K562 (cell line): ENCODE data around the gene SZT2. TPM values are rescaled to one million over a fixed set of nuclear protein-coding genes. Genes with fewer than 3 reads are reported as not detected.

Experiments
- CREB1 ChIP-seq, 2 experiments: sonication (generic) in 1 of 2; formaldehyde crosslinking in 1 of 2; IDR thresholded peaks; 2 replicates each; pipeline versions ENCODE4 v1.6.1 to v1.8.0; 2012 to 2022; ENCODE audit warnings: inconsistent platforms in 1 of 2, mild to moderate bottlenecking in 1 of 2, missing genetic modification reagents in 1 of 2, moderate library complexity in 1 of 2
- EP400 ChIP-seq: fragments of 450-650 bp; IDR thresholded peaks from 2 replicates; pipeline ENCODE4 v1.6.1; 2017; ENCODE audit warnings: antibody characterized with exemption, mild to moderate bottlenecking, moderate library complexity
- MIER1 ChIP-seq: fragments of 450-650 bp; IDR thresholded peaks from 2 replicates; pipeline ENCODE4 v1.6.1; 2016; ENCODE audit warnings: antibody characterized with exemption, mild to moderate bottlenecking, low read depth
- POLR2H ChIP-seq: IDR thresholded peaks from 2 replicates; pipeline ENCODE4 v1.6.1; 2016; ENCODE audit warnings: missing genetic modification characterization, low read depth, mild to moderate bottlenecking, control low read depth, missing compliant biosample characterization, moderate library complexity
- SIN3A ChIP-seq, 2 experiments: fragments of 150-350 bp in 1 of 2; IDR thresholded peaks; 2 replicates each; pipeline ENCODE4 v1.6.1; 2011 to 2016; ENCODE audit warnings: borderline replicate concordance in 2 of 2, low read depth in 2 of 2, low read length in 2 of 2, mild to moderate bottlenecking in 2 of 2, moderate library complexity in 2 of 2; ENCODE audit not compliant: control insufficient read depth in 1 of 2
- TEAD1 ChIP-seq, 2 experiments: fragments of 450-650 bp in 1 of 2; sonication (generic) in 1 of 2; formaldehyde crosslinking; IDR thresholded peaks; 2 replicates each; pipeline versions ENCODE4 v1.4.0 to v1.8.0; 2020 to 2022; ENCODE audit warnings: mild to moderate bottlenecking in 2 of 2, missing genetic modification reagents in 1 of 2
- polyA plus RNA-seq, 8 experiments: library from polyadenylated mRNA; depleted of rRNA in 4 of 8; stranded (reverse) in 5 of 8; unstranded in 3 of 8; fragments of >200 nt; fragmentation: Nextera tagmentation in 2 of 8; fragmentation: Illumina TruSeq in 1 of 8; extraction: Ambion mirVana in 2 of 8; extraction: Trizol in 1 of 8; gene quantifications; 2 replicates each; pipeline versions ENCODE4 v1.2.1 to v1.2.3, GENCODE V29; 2011 to 2014; ENCODE audit warnings: inconsistent platforms in 1 of 8, missing spikeins in 1 of 8
- total RNA-seq, 7 experiments: library from RNA; depleted of rRNA in 6 of 7; stranded (reverse); fragments of >200 nt in 6 of 7; fragmentation: Illumina TruSeq in 2 of 7; extraction: Trizol in 2 of 7; gene quantifications; 2 replicates each; pipeline versions ENCODE4 v1.2.1 to v1.2.3, GENCODE V29; 2011 to 2021; ENCODE audit warnings: low replicate concordance in 1 of 7
- TF ChIP-seq, protein P1 (sequence below): sonication (generic); formaldehyde crosslinking; IDR thresholded peaks from 2 replicates; pipeline ENCODE4 v1.8.1; 2023; ENCODE audit warnings: missing genetic modification reagents, mild to moderate bottlenecking, borderline replicate concordance
- TF ChIP-seq, protein P2 (sequence below): fragments of 250-450 bp; sonication (Bioruptor Pico); IDR thresholded peaks from 2 replicates; pipeline ENCODE4 v1.8.0; 2021; ENCODE audit warnings: mild to moderate bottlenecking, moderate library complexity
- TF ChIP-seq, protein P3 (sequence below), 2 experiments: fragments of 450-650 bp; formaldehyde crosslinking in 1 of 2; IDR thresholded peaks; 2 replicates each; pipeline versions ENCODE4 v1.4.0 to v1.6.1; 2014 to 2020; ENCODE audit warnings: mild to moderate bottlenecking in 2 of 2, borderline replicate concordance in 1 of 2, low read depth in 1 of 2

SZT2 gene
- total and polyA plus RNA-seq, 9 of the 15 experiments (the other 6 are each of a cell fraction or from before 2014, with no cell fraction given), result 0.88 to 31.0 (median 12.8) TPM

DNA sequence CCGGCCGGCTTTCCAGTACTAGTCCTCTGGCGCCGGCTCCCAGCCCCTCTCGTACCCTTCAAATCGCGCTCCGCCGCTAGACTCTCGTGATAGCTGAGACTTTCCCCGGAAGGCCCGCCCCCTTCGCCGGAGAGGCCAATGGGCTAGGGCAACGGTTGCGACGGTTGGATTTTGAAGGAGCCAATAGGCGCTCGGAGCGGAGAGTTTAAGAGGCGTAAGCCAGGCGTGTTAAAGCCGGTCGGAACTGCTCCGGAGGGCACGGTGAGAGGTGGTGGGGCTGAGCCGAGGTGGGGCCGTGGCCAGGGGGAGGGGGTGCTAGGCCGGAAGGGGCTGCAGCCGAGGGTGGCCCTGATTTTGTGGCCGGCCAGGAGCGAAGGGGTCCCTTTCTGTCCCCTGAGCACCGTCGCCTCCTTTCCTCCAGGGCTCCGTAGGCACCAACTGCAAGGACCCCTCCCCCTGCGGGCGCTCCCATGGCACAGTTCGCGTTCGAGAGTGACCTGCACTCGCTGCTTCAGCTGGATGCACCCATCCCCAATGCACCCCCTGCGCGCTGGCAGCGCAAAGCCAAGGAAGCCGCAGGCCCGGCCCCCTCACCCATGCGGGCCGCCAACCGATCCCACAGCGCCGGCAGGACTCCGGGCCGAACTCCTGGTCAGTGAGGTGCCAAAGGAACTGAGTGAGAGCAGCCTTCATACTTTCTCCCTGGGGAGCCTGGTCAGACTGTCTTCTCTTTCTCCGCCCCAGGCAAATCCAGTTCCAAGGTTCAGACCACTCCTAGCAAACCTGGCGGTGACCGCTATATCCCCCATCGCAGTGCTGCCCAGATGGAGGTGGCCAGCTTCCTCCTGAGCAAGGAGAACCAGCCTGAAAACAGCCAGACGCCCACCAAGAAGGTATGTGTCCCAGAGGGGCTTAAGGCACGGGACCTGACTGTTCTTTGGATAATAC lies 30.7 kb upstream of the SZT2 start, which contains the start of gene CDC20 (continued):
- TF ChIP-seq, protein P1, sequence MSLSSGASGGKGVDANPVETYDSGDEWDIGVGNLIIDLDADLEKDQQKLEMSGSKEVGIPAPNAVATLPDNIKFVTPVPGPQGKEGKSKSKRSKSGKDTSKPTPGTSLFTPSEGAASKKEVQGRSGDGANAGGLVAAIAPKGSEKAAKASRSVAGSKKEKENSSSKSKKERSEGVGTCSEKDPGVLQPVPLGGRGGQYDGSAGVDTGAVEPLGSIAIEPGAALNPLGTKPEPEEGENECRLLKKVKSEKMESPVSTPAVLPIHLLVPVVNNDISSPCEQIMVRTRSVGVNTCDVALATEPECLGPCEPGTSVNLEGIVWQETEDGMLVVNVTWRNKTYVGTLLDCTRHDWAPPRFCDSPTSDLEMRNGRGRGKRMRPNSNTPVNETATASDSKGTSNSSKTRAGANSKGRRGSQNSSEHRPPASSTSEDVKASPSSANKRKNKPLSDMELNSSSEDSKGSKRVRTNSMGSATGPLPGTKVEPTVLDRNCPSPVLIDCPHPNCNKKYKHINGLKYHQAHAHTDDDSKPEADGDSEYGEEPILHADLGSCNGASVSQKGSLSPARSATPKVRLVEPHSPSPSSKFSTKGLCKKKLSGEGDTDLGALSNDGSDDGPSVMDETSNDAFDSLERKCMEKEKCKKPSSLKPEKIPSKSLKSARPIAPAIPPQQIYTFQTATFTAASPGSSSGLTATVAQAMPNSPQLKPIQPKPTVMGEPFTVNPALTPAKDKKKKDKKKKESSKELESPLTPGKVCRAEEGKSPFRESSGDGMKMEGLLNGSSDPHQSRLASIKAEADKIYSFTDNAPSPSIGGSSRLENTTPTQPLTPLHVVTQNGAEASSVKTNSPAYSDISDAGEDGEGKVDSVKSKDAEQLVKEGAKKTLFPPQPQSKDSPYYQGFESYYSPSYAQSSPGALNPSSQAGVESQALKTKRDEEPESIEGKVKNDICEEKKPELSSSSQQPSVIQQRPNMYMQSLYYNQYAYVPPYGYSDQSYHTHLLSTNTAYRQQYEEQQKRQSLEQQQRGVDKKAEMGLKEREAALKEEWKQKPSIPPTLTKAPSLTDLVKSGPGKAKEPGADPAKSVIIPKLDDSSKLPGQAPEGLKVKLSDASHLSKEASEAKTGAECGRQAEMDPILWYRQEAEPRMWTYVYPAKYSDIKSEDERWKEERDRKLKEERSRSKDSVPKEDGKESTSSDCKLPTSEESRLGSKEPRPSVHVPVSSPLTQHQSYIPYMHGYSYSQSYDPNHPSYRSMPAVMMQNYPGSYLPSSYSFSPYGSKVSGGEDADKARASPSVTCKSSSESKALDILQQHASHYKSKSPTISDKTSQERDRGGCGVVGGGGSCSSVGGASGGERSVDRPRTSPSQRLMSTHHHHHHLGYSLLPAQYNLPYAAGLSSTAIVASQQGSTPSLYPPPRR (CRISPR knock-in tag), result peak; percentile 78; the same call in 1 of the 2 replicates
- TF ChIP-seq SIN3A (IDR thresholded peaks at IDR 0.05; ENCODE audit: borderline replicate concordance in 2 of 2, control insufficient read depth in 1 of 2, low read depth in 2 of 2, low read length in 2 of 2) (0 out of 4 replicates have a peak, but pooled peaks have one; percentile 49 to 57), POLR2H (tag) (peak; percentile 71), MIER1 (no peak), CREB1 (IDR thresholded peaks at IDR 0.05) (no peak), CREB1 (CRISPR knock-in tag; IDR thresholded peaks at IDR 0.05) (peak; percentile 68), TEAD1 (CRISPR knock-in tag; IDR thresholded peaks at IDR 0.05) (0 out of 4 replicates have a peak, but pooled peaks of 1 of the 2 experiments have one; percentile 13), EP400 (peak; percentile 97)
- TF ChIP-seq, protein P2, sequence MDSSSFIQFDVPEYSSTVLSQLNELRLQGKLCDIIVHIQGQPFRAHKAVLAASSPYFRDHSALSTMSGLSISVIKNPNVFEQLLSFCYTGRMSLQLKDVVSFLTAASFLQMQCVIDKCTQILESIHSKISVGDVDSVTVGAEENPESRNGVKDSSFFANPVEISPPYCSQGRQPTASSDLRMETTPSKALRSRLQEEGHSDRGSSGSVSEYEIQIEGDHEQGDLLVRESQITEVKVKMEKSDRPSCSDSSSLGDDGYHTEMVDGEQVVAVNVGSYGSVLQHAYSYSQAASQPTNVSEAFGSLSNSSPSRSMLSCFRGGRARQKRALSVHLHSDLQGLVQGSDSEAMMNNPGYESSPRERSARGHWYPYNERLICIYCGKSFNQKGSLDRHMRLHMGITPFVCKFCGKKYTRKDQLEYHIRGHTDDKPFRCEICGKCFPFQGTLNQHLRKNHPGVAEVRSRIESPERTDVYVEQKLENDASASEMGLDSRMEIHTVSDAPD, result no peak
- TF ChIP-seq, protein P3, sequence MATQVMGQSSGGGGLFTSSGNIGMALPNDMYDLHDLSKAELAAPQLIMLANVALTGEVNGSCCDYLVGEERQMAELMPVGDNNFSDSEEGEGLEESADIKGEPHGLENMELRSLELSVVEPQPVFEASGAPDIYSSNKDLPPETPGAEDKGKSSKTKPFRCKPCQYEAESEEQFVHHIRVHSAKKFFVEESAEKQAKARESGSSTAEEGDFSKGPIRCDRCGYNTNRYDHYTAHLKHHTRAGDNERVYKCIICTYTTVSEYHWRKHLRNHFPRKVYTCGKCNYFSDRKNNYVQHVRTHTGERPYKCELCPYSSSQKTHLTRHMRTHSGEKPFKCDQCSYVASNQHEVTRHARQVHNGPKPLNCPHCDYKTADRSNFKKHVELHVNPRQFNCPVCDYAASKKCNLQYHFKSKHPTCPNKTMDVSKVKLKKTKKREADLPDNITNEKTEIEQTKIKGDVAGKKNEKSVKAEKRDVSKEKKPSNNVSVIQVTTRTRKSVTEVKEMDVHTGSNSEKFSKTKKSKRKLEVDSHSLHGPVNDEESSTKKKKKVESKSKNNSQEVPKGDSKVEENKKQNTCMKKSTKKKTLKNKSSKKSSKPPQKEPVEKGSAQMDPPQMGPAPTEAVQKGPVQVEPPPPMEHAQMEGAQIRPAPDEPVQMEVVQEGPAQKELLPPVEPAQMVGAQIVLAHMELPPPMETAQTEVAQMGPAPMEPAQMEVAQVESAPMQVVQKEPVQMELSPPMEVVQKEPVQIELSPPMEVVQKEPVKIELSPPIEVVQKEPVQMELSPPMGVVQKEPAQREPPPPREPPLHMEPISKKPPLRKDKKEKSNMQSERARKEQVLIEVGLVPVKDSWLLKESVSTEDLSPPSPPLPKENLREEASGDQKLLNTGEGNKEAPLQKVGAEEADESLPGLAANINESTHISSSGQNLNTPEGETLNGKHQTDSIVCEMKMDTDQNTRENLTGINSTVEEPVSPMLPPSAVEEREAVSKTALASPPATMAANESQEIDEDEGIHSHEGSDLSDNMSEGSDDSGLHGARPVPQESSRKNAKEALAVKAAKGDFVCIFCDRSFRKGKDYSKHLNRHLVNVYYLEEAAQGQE (IDR thresholded peaks at IDR 0.05; ENCODE audit: borderline replicate concordance), result peak; percentile 98
- TF ChIP-seq, protein P3 (CRISPR knock-in tag; IDR thresholded peaks at IDR 0.05; ENCODE audit: low read depth), result no peak
